H1 (cell line): Measurements from ENCODE around the gene GNG4. TPM values are rescaled to one million over a fixed set of nuclear protein-coding genes. Genes with fewer than 3 reads are reported as not detected.

Experiments used
- EGR1 ChIP-seq: IDR thresholded peaks from 2 replicates; pipeline ENCODE4 v1.6.1; 2011; ENCODE audit warnings: low read depth, low read length, borderline replicate concordance
- NANOG ChIP-seq: IDR thresholded peaks from 2 replicates; pipeline ENCODE4 v1.6.1; 2011; ENCODE audit warnings: low read length, low read depth, mild to moderate bottlenecking, inconsistent platforms; ENCODE audit not compliant: insufficient read depth, poor library complexity, severe bottlenecking
- polyA plus RNA-seq, 7 experiments: library from polyadenylated mRNA; depleted of rRNA in 3 of 7; stranded (reverse) in 5 of 7; unstranded in 2 of 7; fragments of >200 nt in 5 of 7; fragments of 200-250 nt in 2 of 7; gene quantifications; 1 replicate in 5 of 7; 2 replicates in 1 of 7; 4 replicates in 1 of 7; pipeline versions ENCODE4 v1.2.1 to v1.2.3, GENCODE V29; 2011 to 2013; ENCODE audit warnings: missing spikeins in 2 of 7, mixed read lengths in 2 of 7
- total RNA-seq: library from RNA; stranded (reverse); fragmentation: NEBNext Ultra II Directional; extraction: Animal tissue kit (Norgen Biotek cat#: 25700); gene quantifications from 2 replicates; pipeline ENCODE4 v1.2.1, GENCODE V29; 2021

The GNG4 gene
- total and polyA plus RNA-seq, 2 of the 8 experiments (the other 6 are each of a cell fraction or from before 2014, with no cell fraction given): 95.5 to 96.8 TPM

DNA sequence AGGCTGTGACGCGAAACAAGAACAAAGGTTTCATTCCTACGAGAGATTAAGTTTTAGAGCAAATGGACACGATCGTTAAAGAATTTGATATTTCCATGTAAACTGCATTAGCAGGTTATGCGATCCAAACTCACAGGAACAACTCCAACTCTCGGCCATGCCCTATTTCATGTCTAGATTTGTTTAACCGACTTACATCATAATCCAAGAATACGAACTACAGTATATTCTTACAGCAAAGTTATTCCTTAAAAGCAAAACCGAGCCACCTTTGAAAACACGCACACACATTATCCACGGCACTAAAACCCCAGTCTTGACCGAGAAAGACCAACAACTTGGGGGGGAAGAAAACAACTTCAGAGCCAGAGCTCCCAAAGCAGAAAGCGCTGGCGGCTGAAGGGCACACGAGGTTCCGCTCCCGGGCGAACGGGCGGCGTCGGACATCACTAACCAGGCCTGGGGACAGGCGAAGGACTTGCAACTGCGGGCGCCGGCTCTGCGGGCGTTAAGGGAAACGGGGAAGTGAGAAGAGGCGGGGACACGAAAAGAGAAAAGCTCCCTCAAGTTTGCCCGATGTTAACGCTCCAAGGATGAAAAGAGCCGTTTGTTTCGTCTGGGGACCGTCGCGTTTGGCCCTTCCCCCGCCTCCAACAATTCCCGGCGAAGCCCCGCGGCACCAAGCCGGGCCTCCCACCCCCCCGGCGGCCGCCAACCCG lies 146.0 kb downstream of the GNG4 start (continued):
- no peak for TF ChIP-seq EGR1
- TF ChIP-seq NANOG: no peak
- TF ChIP-seq, all 59 proteins: peak for 7
